ENCODE data around the gene FERD3L.

DNA sequence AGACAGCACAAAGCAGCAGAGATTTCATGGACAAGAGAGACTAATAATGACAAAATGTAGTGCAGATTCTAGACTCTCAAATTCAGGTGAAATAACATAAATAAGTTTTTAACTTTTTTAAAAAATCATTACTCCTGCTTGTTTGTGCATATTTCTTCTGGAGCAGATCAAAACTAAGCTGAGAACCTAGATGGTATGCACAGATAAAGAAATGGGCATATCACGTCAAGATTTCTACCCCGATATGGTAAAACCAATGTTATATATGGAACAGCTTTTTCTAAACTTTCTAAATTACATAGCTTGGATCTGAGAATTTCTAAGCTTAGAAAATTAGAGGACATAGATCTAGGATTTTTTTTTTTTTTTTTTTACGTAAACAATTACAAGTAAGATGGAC lies 46.0 kb downstream of the FERD3L start:
- no peak for TF ChIP-seq POLR2A (IDR thresholded peaks at IDR 0.05)
- TF ChIP-seq, protein P1, sequence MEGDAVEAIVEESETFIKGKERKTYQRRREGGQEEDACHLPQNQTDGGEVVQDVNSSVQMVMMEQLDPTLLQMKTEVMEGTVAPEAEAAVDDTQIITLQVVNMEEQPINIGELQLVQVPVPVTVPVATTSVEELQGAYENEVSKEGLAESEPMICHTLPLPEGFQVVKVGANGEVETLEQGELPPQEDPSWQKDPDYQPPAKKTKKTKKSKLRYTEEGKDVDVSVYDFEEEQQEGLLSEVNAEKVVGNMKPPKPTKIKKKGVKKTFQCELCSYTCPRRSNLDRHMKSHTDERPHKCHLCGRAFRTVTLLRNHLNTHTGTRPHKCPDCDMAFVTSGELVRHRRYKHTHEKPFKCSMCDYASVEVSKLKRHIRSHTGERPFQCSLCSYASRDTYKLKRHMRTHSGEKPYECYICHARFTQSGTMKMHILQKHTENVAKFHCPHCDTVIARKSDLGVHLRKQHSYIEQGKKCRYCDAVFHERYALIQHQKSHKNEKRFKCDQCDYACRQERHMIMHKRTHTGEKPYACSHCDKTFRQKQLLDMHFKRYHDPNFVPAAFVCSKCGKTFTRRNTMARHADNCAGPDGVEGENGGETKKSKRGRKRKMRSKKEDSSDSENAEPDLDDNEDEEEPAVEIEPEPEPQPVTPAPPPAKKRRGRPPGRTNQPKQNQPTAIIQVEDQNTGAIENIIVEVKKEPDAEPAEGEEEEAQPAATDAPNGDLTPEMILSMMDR (IDR thresholded peaks at IDR 0.05), result no peak

All from gastroesophageal sphincter (tissue), 3 donors.